Measurements from ENCODE around the gene ZNF460. TPM values are rescaled to one million over a fixed set of nuclear protein-coding genes. Genes with fewer than 3 reads are reported as not detected.

The ZNF460 gene
- total and polyA plus RNA-seq, 10 of the 15 experiments (the other 5 are each of a cell fraction or from before 2014, with no cell fraction given): 0.15 to 43.0 (median 8.7) TPM

- TF ChIP-seq TCF3 (IDR thresholded peaks at IDR 0.05; ENCODE audit: borderline replicate concordance, insufficient read depth, low read depth, low read length) (0 out of 2 replicates have a peak, but pooled peaks have one; percentile 11), HCFC1 (IDR thresholded peaks at IDR 0.05; ENCODE audit: low read length) (peak; percentile 58), POLR2AphosphoS2 (IDR thresholded peaks at IDR 0.05; ENCODE audit: low read depth, low read length) (peak; percentile 70; the same call in 1 of the 2 replicates), GATAD2B (conservative IDR thresholded peaks at IDR 0.05; ENCODE audit: low read depth) (peak; percentile 42; the same call in 1 of the 2 replicates), ESRRA (IDR thresholded peaks at IDR 0.05; ENCODE audit: low read length) (no peak), CREM (IDR thresholded peaks at IDR 0.05; ENCODE audit: low read depth) (peak; percentile 97), GABPA (IDR thresholded peaks at IDR 0.05; ENCODE audit: low read depth) (peak; percentile 93), SUPT20H (IDR thresholded peaks at IDR 0.05; ENCODE audit: borderline replicate concordance, control insufficient read depth, low read depth, low read length) (no peak), NFXL1 (IDR thresholded peaks at IDR 0.05; ENCODE audit: borderline replicate concordance) (no peak), MYC (IDR thresholded peaks at IDR 0.05; ENCODE audit: insufficient read depth, insufficient read length, insufficient replicate concordance, low read length, severe bottlenecking) (no peak), TCF12 (IDR thresholded peaks at IDR 0.05; ENCODE audit: low read depth, low read length) (no peak), ZBTB4 (CRISPR knock-in tag; IDR thresholded peaks at IDR 0.05) (no peak; the same call in 1 of the 2 replicates), TAF1 (IDR thresholded peaks at IDR 0.05; ENCODE audit: borderline replicate concordance, low read depth, low read length) (peak; percentile 82; the same call in 1 of the 2 replicates), MAX (IDR thresholded peaks at IDR 0.05; ENCODE audit: low read depth, low read length) (no peak)
- TF ChIP-seq, protein P1, sequence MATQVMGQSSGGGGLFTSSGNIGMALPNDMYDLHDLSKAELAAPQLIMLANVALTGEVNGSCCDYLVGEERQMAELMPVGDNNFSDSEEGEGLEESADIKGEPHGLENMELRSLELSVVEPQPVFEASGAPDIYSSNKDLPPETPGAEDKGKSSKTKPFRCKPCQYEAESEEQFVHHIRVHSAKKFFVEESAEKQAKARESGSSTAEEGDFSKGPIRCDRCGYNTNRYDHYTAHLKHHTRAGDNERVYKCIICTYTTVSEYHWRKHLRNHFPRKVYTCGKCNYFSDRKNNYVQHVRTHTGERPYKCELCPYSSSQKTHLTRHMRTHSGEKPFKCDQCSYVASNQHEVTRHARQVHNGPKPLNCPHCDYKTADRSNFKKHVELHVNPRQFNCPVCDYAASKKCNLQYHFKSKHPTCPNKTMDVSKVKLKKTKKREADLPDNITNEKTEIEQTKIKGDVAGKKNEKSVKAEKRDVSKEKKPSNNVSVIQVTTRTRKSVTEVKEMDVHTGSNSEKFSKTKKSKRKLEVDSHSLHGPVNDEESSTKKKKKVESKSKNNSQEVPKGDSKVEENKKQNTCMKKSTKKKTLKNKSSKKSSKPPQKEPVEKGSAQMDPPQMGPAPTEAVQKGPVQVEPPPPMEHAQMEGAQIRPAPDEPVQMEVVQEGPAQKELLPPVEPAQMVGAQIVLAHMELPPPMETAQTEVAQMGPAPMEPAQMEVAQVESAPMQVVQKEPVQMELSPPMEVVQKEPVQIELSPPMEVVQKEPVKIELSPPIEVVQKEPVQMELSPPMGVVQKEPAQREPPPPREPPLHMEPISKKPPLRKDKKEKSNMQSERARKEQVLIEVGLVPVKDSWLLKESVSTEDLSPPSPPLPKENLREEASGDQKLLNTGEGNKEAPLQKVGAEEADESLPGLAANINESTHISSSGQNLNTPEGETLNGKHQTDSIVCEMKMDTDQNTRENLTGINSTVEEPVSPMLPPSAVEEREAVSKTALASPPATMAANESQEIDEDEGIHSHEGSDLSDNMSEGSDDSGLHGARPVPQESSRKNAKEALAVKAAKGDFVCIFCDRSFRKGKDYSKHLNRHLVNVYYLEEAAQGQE (IDR thresholded peaks at IDR 0.05; ENCODE audit: low read depth, low read length): no peak
- TF ChIP-seq, protein P2, sequence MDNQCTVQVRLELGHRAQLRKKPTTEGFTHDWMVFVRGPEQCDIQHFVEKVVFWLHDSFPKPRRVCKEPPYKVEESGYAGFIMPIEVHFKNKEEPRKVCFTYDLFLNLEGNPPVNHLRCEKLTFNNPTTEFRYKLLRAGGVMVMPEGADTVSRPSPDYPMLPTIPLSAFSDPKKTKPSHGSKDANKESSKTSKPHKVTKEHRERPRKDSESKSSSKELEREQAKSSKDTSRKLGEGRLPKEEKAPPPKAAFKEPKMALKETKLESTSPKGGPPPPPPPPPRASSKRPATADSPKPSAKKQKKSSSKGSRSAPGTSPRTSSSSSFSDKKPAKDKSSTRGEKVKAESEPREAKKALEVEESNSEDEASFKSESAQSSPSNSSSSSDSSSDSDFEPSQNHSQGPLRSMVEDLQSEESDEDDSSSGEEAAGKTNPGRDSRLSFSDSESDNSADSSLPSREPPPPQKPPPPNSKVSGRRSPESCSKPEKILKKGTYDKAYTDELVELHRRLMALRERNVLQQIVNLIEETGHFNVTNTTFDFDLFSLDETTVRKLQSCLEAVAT (IDR thresholded peaks at IDR 0.05): no peak
- TF ChIP-seq, protein P3, sequence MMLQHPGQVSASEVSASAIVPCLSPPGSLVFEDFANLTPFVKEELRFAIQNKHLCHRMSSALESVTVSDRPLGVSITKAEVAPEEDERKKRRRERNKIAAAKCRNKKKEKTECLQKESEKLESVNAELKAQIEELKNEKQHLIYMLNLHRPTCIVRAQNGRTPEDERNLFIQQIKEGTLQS (IDR thresholded peaks at IDR 0.05; ENCODE audit: borderline replicate concordance, extremely low read depth, low read depth, low read length): no peak
- TF ChIP-seq, protein P4, sequence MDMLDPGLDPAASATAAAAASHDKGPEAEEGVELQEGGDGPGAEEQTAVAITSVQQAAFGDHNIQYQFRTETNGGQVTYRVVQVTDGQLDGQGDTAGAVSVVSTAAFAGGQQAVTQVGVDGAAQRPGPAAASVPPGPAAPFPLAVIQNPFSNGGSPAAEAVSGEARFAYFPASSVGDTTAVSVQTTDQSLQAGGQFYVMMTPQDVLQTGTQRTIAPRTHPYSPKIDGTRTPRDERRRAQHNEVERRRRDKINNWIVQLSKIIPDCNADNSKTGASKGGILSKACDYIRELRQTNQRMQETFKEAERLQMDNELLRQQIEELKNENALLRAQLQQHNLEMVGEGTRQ (IDR thresholded peaks at IDR 0.05; ENCODE audit: borderline replicate concordance, low read depth, low read length): no peak
These were observed 40.1 kb downstream of the ZNF460 start, which contains the start of gene ZNF543 (continued) for GRCh38 chr19:57320180-57321084.
